Measurements from ENCODE around the gene BCL2L13.

Gene BCL2L13

DNA sequence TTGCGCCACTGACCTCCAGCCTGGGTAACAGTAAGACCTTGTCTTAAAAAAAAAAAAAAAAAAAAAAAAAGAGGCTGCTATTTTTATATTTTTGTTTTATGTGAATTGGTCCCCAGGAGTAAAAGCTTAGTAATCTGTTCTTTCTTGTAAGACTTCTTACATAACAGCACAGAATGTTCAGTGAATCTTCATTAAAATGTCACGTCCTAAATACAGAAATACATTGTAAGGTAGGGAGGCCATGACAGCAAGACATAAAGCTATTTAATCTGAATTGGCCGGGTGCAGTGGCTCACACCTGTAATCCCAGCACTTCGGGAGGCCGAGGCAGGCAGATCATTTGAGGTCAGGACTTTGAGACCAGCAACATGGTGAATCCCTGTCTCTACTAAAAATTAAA, 71.5 kb downstream of the BCL2L13 start:
- peaks cover 12% of the 10 kb centered on the region for H3K36me3 ChIP-seq (ENCODE audit: control insufficient read depth, insufficient read depth, low read length, severe bottlenecking)
- no peaks in the 10 kb centered on the region for H3K27me3 ChIP-seq (replicated peaks; ENCODE audit: control insufficient read depth, insufficient read depth, low read length)
- no peaks in the 10 kb centered on the region for H3K9me3 ChIP-seq (ENCODE audit: control insufficient read depth, low read length)
- H3K4me1 ChIP-seq (ENCODE audit: control insufficient read depth, insufficient read depth, low read length) = peaks cover 55% of the 10 kb centered on the region
- H3K9ac ChIP-seq (ENCODE audit: low read length) = no peak overlapping the region
- H3K4me3 ChIP-seq (ENCODE audit: low read length) = peak overlapping the region; percentile 41
- no peak for DNase-seq (ENCODE audit: low read depth)

DNA sequence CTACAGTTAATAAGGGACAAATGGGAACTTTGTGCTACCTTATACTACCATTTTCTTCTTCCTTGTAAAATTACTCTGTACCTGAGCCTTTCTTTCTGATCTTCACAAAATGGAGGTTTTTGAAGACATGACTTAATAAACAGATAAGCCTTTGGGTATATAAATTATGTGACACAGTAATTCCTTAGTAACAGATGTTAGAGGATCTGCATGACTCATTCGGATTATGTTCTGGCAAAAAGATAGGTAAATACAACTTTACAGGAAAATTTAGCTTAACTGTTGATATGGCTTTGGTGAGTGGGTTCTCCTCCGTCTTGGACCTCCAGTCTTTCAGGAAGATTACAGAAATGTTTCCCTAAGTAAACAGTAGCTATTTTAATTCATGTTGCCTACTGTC, 73.9 kb downstream of the BCL2L13 start:
- Histone ChIP-seq H3K9me3 (ENCODE audit: control insufficient read depth, low read length) (no peaks in the 10 kb centered on the region), H3K4me3 (ENCODE audit: low read length) (peak overlapping the region; percentile 49)

DNA sequence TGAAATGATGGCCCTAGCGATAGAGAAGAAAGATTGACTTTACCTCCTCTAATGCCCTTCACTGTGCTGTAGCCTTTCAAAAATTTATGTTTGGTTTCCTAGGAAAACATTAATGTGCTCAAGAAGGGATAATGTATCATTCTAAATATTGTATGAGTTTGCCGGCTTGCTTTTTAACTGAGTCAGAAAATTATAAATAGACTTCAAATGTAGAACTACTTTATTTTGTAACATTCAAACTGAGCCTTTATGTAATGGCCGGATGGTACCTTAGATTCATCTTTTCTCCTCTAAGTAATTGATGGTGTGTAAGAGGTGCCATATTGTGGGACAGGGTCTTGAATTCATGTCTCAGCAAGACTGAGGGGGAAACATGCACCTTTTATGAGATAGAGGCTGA, 78.0 kb downstream of the BCL2L13 start:
- DNase-seq (ENCODE audit: low read depth) = no peak
- Histone ChIP-seq H3K4me1 (ENCODE audit: control insufficient read depth, insufficient read depth, low read length) (peaks cover 37% of the 10 kb centered on the region), H3K27me3 (replicated peaks; ENCODE audit: control insufficient read depth, insufficient read depth, low read length) (no peaks in the 10 kb centered on the region), H3K9me3 (ENCODE audit: control insufficient read depth, low read length) (no peaks in the 10 kb centered on the region), H3K9ac (ENCODE audit: low read length) (peak overlapping the region; percentile 14), H3K36me3 (ENCODE audit: control insufficient read depth, insufficient read depth, low read length, severe bottlenecking) (peaks cover 13% of the 10 kb centered on the region), H3K4me3 (ENCODE audit: low read length) (no peak overlapping the region)

More for the DNA sequence above, 73.9 kb downstream of the BCL2L13 start:
- Histone ChIP-seq H3K4me1 (ENCODE audit: control insufficient read depth, insufficient read depth, low read length) (peaks cover 55% of the 10 kb centered on the region), H3K9ac (ENCODE audit: low read length) (peak overlapping the region; percentile 37), H3K27me3 (replicated peaks; ENCODE audit: control insufficient read depth, insufficient read depth, low read length) (no peaks in the 10 kb centered on the region), H3K36me3 (ENCODE audit: control insufficient read depth, insufficient read depth, low read length, severe bottlenecking) (peaks cover 13% of the 10 kb centered on the region)
- DNase-seq (ENCODE audit: low read depth) = peak; percentile 45

DNA sequence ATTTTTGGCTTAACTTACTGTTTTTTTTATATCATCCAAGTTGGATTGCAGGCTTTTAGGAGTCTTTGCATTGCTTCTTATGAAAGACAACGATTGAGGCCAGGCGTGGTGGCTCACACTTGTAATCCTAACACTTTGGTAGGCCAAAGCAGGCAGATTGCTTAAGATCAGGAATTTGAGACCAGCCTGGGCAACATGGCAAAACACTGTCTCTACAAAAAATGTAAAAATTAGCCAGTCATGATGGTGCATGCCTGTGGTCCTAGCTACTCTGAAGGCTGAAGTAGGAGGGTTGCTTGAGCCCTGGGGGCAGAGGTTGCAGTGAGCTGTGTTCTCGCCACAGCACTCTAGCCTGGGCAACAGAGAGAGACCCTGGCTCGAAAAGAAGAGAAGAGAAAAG, 79.2 kb downstream of the BCL2L13 start:
- DNase-seq (ENCODE audit: low read depth) = peak; percentile 76
- H3K4me1 ChIP-seq (ENCODE audit: control insufficient read depth, insufficient read depth, low read length) = peaks cover 25% of the 10 kb centered on the region
- H3K9me3 ChIP-seq (ENCODE audit: control insufficient read depth, low read length) = no peaks in the 10 kb centered on the region
- H3K4me3 ChIP-seq (ENCODE audit: low read length) = peak overlapping the region; percentile 35
- H3K9ac ChIP-seq (ENCODE audit: low read length) = no peak overlapping the region
- no peaks in the 10 kb centered on the region for H3K27me3 ChIP-seq (replicated peaks; ENCODE audit: control insufficient read depth, insufficient read depth, low read length)
- H3K36me3 ChIP-seq (ENCODE audit: control insufficient read depth, insufficient read depth, low read length, severe bottlenecking) = peaks cover 21% of the 10 kb centered on the region

DNA sequence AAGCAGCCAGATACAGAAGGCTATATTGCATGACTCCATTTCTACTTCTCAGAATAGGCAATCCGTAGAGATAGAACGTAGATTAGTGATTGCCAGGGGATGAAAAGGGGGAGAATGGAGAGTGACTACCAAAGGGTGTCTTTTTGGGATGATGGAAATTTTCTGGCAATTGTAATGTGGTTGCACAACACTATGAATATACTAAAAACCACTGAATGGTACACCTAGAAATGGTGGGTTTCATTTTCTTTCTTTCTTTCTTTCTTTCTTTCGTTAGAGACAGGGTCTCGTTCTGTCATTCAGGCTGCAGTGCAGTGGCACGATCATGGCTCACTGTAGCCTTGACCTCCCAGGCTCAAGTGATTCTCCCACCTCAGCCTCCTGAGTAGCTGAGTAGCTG, 81.4 kb downstream of the BCL2L13 start:
- no peak for DNase-seq (ENCODE audit: low read depth)
- H3K27me3 ChIP-seq (replicated peaks; ENCODE audit: control insufficient read depth, insufficient read depth, low read length) = no peaks in the 10 kb centered on the region
- peaks cover 16% of the 10 kb centered on the region for H3K36me3 ChIP-seq (ENCODE audit: control insufficient read depth, insufficient read depth, low read length, severe bottlenecking)
- no peaks in the 10 kb centered on the region for H3K9me3 ChIP-seq (ENCODE audit: control insufficient read depth, low read length)
- H3K4me3 ChIP-seq (ENCODE audit: low read length) = no peak overlapping the region
- no peak overlapping the region for H3K9ac ChIP-seq (ENCODE audit: low read length)
- H3K4me1 ChIP-seq (ENCODE audit: control insufficient read depth, insufficient read depth, low read length) = peaks cover 28% of the 10 kb centered on the region

DNA sequence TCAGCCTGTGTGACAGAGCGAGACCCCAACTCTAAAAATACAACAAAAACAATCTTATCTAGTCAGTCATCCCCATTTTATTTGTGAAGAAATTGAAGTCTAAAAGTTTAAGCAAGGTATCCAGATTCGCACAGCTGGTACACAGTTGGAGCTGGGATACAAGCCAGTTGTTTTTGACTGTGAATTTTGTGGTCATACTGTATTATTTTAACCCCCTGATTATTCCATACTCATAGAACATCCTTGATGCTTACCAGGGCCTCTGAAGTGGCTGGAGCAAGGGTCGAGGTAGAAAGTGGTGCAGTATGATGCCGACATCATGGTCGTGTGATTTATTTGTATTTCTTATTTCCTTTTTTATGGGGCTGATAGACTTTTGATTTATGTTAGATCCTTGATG, 85.7 kb downstream of the BCL2L13 start:
- Histone ChIP-seq H3K36me3 (ENCODE audit: control insufficient read depth, insufficient read depth, low read length, severe bottlenecking) (peaks cover 43% of the 10 kb centered on the region), H3K27me3 (replicated peaks; ENCODE audit: control insufficient read depth, insufficient read depth, low read length) (no peaks in the 10 kb centered on the region), H3K9me3 (ENCODE audit: control insufficient read depth, low read length) (no peaks in the 10 kb centered on the region), H3K4me3 (ENCODE audit: low read length) (no peak overlapping the region), H3K4me1 (ENCODE audit: control insufficient read depth, insufficient read depth, low read length) (peaks cover 6% of the 10 kb centered on the region), H3K9ac (ENCODE audit: low read length) (no peak overlapping the region)
- DNase-seq (ENCODE audit: low read depth) = no peak

DNA sequence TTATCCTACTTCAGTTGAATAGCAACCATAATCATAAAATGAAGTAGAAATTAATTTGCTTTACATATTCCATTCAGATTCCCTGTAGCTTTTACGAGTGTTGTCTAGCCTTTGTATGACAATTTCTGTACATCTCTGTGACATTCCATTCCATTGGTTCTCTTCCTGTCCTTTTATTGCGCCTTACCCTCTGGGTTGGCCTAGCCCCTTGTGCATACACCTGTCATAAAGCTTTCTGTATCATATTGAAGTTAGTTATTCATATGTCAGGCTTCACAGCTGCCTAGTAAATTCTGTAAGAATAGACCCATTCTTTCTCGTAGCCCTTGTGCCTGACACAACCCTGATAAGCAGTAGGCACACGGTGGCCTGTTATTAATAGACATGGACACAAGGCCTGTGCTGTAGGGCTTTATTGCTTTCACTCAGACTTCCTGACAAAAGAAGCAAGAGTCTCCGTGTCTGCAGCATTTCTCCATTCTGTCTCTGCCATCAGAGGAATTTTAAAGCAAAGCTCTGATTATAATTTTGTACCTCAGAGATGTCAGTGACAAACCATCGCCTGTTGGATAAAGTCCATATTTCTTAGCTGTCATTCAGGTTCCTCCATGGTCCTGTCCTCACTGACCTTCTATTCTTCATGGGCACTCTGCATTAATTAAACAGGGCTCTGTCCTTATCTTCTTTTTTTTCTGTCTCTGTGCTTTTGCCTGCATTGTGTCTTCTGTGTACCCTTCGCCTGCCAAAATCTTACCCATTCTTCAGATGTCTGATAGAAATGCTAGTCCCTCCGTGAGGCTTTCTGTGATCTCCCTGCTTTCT, 86.3 kb downstream of the BCL2L13 start:
- peaks cover 49% of the 10 kb centered on the region for H3K36me3 ChIP-seq (ENCODE audit: control insufficient read depth, insufficient read depth, low read length, severe bottlenecking)
- no peak for DNase-seq (ENCODE audit: low read depth)
- no peak overlapping the region for H3K4me3 ChIP-seq (ENCODE audit: low read length)
- peaks cover 6% of the 10 kb centered on the region for H3K4me1 ChIP-seq (ENCODE audit: control insufficient read depth, insufficient read depth, low read length)
- no peaks in the 10 kb centered on the region for H3K27me3 ChIP-seq (replicated peaks; ENCODE audit: control insufficient read depth, insufficient read depth, low read length)
- no peak overlapping the region for H3K9ac ChIP-seq (ENCODE audit: low read length)
- no peaks in the 10 kb centered on the region for H3K9me3 ChIP-seq (ENCODE audit: control insufficient read depth, low read length)

DNA sequence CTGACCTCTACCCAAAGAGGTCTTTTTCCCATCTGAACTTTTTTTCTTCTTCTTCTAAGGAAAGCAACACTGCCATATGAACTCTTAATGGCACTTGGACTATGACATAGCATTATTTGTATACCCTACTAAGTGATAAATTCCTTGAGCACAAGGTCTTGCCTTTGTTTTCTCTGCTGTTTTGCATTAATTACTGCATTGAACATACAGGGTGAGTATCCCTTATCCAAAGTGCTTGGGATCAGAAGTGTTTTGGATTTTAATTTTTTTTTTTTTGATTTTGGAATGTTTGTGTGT, 86.9 kb downstream of the BCL2L13 start:
- H3K4me1 ChIP-seq (ENCODE audit: control insufficient read depth, insufficient read depth, low read length) = peaks cover 6% of the 10 kb centered on the region
- H3K9me3 ChIP-seq (ENCODE audit: control insufficient read depth, low read length) = no peaks in the 10 kb centered on the region
- peaks cover 55% of the 10 kb centered on the region for H3K36me3 ChIP-seq (ENCODE audit: control insufficient read depth, insufficient read depth, low read length, severe bottlenecking)
- no peak overlapping the region for H3K4me3 ChIP-seq (ENCODE audit: low read length)
- H3K27me3 ChIP-seq (replicated peaks; ENCODE audit: control insufficient read depth, insufficient read depth, low read length) = no peaks in the 10 kb centered on the region
- no peak for DNase-seq (ENCODE audit: low read depth)
- no peak overlapping the region for H3K9ac ChIP-seq (ENCODE audit: low read length)

DNA sequence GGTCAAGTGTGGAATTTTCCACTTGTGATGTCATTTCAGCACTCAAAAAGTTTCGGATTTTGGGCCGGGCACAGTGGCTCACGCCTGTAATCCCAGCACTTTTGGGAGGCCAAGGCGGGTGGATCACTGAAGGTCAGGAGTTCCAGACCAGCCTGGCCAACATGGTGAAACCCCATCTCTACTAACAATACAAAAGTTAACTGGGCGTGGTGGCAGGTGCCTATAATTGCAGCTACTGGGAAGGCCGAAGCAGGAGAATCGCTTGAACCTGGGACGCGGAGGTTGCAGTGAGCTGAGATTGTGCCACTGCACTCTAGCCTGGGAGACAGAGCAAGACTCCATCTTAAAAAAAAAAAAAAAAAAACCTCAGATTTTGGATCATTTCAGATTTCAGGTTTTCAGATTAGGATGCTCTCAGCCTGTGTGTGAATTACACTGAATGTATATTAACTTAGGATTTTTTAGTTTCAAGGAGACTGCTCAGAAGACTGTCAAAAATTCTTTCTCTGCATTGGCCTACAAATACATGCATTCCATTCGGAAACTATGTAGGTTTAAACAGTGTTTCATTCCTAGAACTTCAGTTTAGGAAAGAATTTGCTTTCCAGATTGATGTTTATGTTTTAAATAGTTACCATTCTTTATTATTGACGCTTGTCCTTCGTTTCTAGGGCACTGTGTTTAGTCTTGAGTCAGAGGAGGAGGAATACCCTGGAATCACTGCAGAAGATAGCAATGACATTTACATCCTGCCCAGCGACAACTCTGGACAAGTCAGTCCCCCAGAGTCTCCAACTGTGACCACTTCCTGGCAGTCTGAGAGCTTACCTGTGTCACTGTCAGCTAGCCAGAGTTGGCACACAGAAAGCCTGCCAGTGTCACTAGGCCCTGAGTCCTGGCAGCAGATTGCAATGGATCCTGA, 87.7 kb downstream of the BCL2L13 start:
- H3K9me3 ChIP-seq (ENCODE audit: control insufficient read depth, low read length) = no peaks in the 10 kb centered on the region
- H3K27me3 ChIP-seq (replicated peaks; ENCODE audit: control insufficient read depth, insufficient read depth, low read length) = no peaks in the 10 kb centered on the region
- DNase-seq (ENCODE audit: low read depth) = peak; percentile 77
- H3K4me1 ChIP-seq (ENCODE audit: control insufficient read depth, insufficient read depth, low read length) = peaks cover 6% of the 10 kb centered on the region
- no peak overlapping the region for H3K4me3 ChIP-seq (ENCODE audit: low read length)
- H3K9ac ChIP-seq (ENCODE audit: low read length) = no peak overlapping the region
- H3K36me3 ChIP-seq (ENCODE audit: control insufficient read depth, insufficient read depth, low read length, severe bottlenecking) = peaks cover 59% of the 10 kb centered on the region

DNA sequence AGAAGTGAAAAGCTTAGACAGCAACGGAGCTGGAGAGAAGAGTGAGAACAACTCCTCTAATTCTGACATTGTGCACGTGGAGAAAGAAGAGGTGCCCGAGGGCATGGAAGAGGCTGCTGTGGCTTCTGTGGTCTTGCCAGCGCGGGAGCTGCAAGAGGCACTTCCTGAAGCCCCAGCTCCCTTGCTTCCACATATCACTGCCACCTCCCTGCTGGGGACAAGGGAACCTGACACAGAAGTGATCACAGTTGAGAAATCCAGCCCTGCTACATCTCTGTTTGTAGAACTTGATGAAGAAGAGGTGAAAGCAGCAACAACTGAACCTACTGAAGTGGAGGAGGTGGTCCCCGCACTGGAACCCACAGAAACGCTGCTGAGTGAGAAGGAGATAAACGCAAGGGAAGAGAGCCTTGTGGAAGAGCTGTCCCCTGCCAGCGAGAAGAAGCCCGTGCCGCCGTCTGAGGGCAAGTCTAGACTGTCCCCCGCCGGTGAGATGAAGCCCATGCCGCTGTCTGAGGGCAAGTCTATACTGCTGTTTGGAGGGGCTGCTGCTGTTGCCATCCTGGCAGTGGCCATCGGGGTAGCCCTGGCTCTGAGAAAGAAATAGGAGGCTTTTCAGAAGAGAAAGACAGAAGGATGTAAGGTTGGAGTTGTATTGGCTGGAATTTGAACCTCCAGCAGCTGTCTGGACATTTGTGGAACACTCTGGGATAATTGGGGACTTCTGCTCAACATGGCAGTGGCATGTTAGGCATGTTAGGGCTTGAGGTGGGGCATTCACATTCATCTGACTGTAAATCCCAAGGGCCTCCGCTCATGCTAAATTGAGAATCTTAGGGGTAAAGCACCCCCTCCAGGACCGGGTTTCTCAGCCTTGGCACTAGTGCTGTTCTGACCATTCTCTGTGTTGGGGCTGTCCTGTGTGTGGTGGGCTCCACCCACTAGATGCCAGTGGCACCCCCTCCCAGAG, 88.7 kb downstream of the BCL2L13 start:
- peaks cover 16% of the 10 kb centered on the region for H3K4me1 ChIP-seq (ENCODE audit: control insufficient read depth, insufficient read depth, low read length)
- H3K4me3 ChIP-seq (ENCODE audit: low read length) = no peak overlapping the region
- H3K27me3 ChIP-seq (replicated peaks; ENCODE audit: control insufficient read depth, insufficient read depth, low read length) = no peaks in the 10 kb centered on the region
- H3K9me3 ChIP-seq (ENCODE audit: control insufficient read depth, low read length) = no peaks in the 10 kb centered on the region
- peaks cover 66% of the 10 kb centered on the region for H3K36me3 ChIP-seq (ENCODE audit: control insufficient read depth, insufficient read depth, low read length, severe bottlenecking)
- DNase-seq (ENCODE audit: low read depth) = peak; percentile 47
- no peak overlapping the region for H3K9ac ChIP-seq (ENCODE audit: low read length)

All from adipocyte (in vitro differentiated cells).